B cell (primary cell): ENCODE data around the gene POLR1B. TPM values are rescaled to one million over a fixed set of nuclear protein-coding genes. Genes with fewer than 3 reads are reported as not detected.

Experiments
- ATAC-seq: fragments of 200-7000 bp; cut with Tn5 transposase; one replicate; pipeline ENCODE4 v1.10.0; 2021; ENCODE audit warnings: low read depth, mild to moderate bottlenecking, moderate number of reproducible peaks, moderate library complexity
- CTCF ChIA-PET: fragments of 350-600 bp; sonication (Branson Sonifier 250); formaldehyde crosslinking; loops from one replicate; lab custom pipeline; 2021; ENCODE audit warnings: antibody characterized with exemption, inconsistent platforms; lab: Charles Lee
- POLR2A ChIA-PET: fragments of 350-600 bp; sonication (Branson Sonifier 250); formaldehyde crosslinking; loops from one replicate; lab custom pipeline; 2021; ENCODE audit warnings: antibody characterized with exemption; lab: Charles Lee
- DNase-seq: peaks from one replicate; pipeline ENCODE4 v3.0.0; 2013
- H2AFZ ChIP-seq: 2 replicates; pipeline ENCODE4 v1.6.1; 2012; ENCODE audit warnings: mild to moderate bottlenecking, low read depth, low read length; ENCODE audit not compliant: insufficient read depth, poor library complexity, severe bottlenecking
- H3K27ac ChIP-seq, 2 donors: 1 replicate in 1 of 2; 2 replicates in 1 of 2; pipeline ENCODE4 v1.5.1; 2012 to 2013; ENCODE audit warnings: low read length in 2 of 2, mild to moderate bottlenecking in 2 of 2, moderate library complexity in 1 of 2
- H3K27me3 ChIP-seq, 4 experiments: fragments of 200-600 bp in 1 of 4; sonication (generic) in 1 of 4; replicated peaks in 1 of 4; 1 replicate in 2 of 4; 2 replicates in 2 of 4; pipeline versions ENCODE4 v1.6.1 to v1.7.0; 2013 to 2016; ENCODE audit warnings: low read length in 3 of 4, mild to moderate bottlenecking in 2 of 4, mixed read lengths in 1 of 4, moderate library complexity in 1 of 4; ENCODE audit not compliant: insufficient read depth in 4 of 4, control insufficient read depth in 3 of 4; ENCODE audit errors: control extremely low read depth in 1 of 4
- H3K36me3 ChIP-seq, 2 experiments: replicated peaks in 1 of 2; 1 replicate in 1 of 2; 2 replicates in 1 of 2; pipeline versions ENCODE4 v1.6.1 to v1.7.1; 2013; ENCODE audit warnings: low read length in 1 of 2; ENCODE audit not compliant: insufficient read depth in 2 of 2, control insufficient read depth in 1 of 2; ENCODE audit errors: control extremely low read depth in 1 of 2, extremely low read depth in 1 of 2
- H3K4me1 ChIP-seq, 2 donors: fragments of 200-600 bp in 1 of 2; sonication (generic) in 1 of 2; 1 replicate in 1 of 2; 2 replicates in 1 of 2; pipeline versions ENCODE4 v1.5.1 to v1.6.1; 2013 to 2017; ENCODE audit warnings: low read length in 2 of 2; ENCODE audit not compliant: control insufficient read depth in 2 of 2, insufficient read depth in 2 of 2
- H3K4me2 ChIP-seq: replicated peaks from 2 replicates; pipeline ENCODE3; 2012; ENCODE audit warnings: mild to moderate bottlenecking, low read depth, low read length; ENCODE audit not compliant: poor library complexity, severe bottlenecking
- H3K4me3 ChIP-seq, 5 experiments: fragments of 200-600 bp in 1 of 5; sonication (generic) in 1 of 5; 1 replicate in 3 of 5; 2 replicates in 2 of 5; pipeline versions ENCODE4 v1.5.1 to v1.7.0; 2011 to 2016; ENCODE audit warnings: low read length in 4 of 5, mild to moderate bottlenecking in 4 of 5, low read depth in 2 of 5, control low read depth in 1 of 5, moderate library complexity in 1 of 5; ENCODE audit not compliant: insufficient read depth in 1 of 5; ENCODE audit errors: control extremely low read depth in 1 of 5, extremely low read depth in 1 of 5
- H3K79me2 ChIP-seq: fragments of 200-600 bp; sonication (generic); one replicate; pipeline ENCODE4 v1.6.0; 2016; ENCODE audit warnings: low read length; ENCODE audit not compliant: control insufficient read depth, insufficient read depth
- H3K9ac ChIP-seq: fragments of 200-600 bp; sonication (generic); 2 replicates; pipeline ENCODE4 v1.6.1; 2017; ENCODE audit warnings: mild to moderate bottlenecking, low read length, moderate library complexity
- H3K9me3 ChIP-seq, 3 donors: one replicate each; pipeline versions ENCODE4 v1.6.1 to v1.7.1; 2013; ENCODE audit warnings: low read length in 2 of 3; ENCODE audit not compliant: control insufficient read depth in 2 of 3, insufficient read depth in 1 of 3; ENCODE audit errors: control extremely low read depth in 1 of 3
- H4K20me1 ChIP-seq: 2 replicates; pipeline ENCODE4 v1.6.0; 2012; ENCODE audit warnings: mild to moderate bottlenecking, low read length; ENCODE audit not compliant: insufficient read depth, control insufficient read depth, poor library complexity, severe bottlenecking
- H3K27ac Mint-ChIP-seq: one replicate; pipeline ENCODE4 v1.8.0; 2021; ENCODE audit warnings: mixed read lengths
- H3K27me3 Mint-ChIP-seq: one replicate; pipeline ENCODE4 v1.8.0; 2021; ENCODE audit warnings: mixed read lengths
- H3K4me1 Mint-ChIP-seq: one replicate; pipeline ENCODE4 v1.8.0; 2021; ENCODE audit warnings: mixed read lengths
- H3K4me3 Mint-ChIP-seq: one replicate; pipeline ENCODE4 v1.8.0; 2021; ENCODE audit warnings: mixed read lengths
- H3K9me3 Mint-ChIP-seq: one replicate; pipeline ENCODE4 v1.8.0; 2022; ENCODE audit warnings: mixed read lengths; ENCODE audit not compliant: insufficient read depth
- EZH2 ChIP-seq: IDR thresholded peaks from 2 replicates; pipeline ENCODE4 v1.6.1; 2012; ENCODE audit warnings: borderline replicate concordance, low read depth, mild to moderate bottlenecking, moderate library complexity, low read length; ENCODE audit not compliant: insufficient read depth, poor library complexity, severe bottlenecking
- WGBS: methylation state at CpG from one replicate; pipeline ENCODE4 v1.1.5; 2013; ENCODE audit warnings: missing lambda C conversion rate; ENCODE audit not compliant: insufficient coverage; 5-methylcytosine and 5-hydroxymethylcytosine counted together
- intact Hi-C: fragments of 100-400 bp; cut with micrococcal nuclease; formaldehyde crosslinking; loops from one replicate; pipeline ENCODE4 v1.10.0; 2022
- polyA plus RNA-seq: library from polyadenylated mRNA; depleted of rRNA; stranded (reverse); fragments of >200 nt; gene quantifications from 2 replicates; pipeline ENCODE4 v1.2.3, GENCODE V29; 2012
- total RNA-seq, 2 donors: library from RNA; stranded (reverse); fragments of 120-200 nt in 1 of 2; gene quantifications; 1 replicate in 1 of 2; 2 replicates in 1 of 2; pipeline versions ENCODE4 v1.2.3 to v1.2.4, GENCODE V29; 2013 to 2022
- TF ChIP-seq, protein P1 (sequence below): fragments of 200-600 bp; IDR thresholded peaks from one replicate; pipeline ENCODE4 v1.8.0; 2022; ENCODE audit warnings: antibody characterized with exemption, mild to moderate bottlenecking

POLR1B gene
- total and polyA plus RNA-seq, 2 donors (not counting 1 experiment from before 2014, with no cell fraction given): 7.0 to 32.5 TPM

DNA sequence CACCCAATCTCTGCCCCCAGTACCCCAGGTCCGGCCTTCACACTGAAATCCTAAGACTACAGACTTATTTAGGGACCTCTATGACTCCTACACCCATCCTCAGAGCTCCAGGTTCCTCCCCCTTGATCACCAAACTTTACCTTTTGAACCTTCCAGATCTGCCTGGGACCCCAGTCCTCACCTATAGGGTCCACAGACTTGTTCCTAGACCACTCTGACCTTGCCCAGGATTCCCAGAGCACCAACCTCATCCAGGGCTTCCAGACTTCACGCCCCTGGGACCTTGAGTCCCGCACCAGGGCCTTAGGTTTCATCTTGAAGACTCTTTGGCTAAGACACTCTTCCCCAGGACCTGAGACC, 42.6 kb downstream of the POLR1B start:
- Histone ChIP-seq H2AFZ (peak overlapping the region; percentile 96), H3K4me3 (peak overlapping the region; percentile 70 to 94 (median 74)), H3K79me2 (no peaks in the 10 kb centered on the region), H3K27ac (peak overlapping the region; percentile 83 to 87), H4K20me1 (no peaks in the 10 kb centered on the region), H3K9me3 (peaks cover 0 to 11% (median 0%) of the 10 kb centered on the region in 3 donors), H3K4me1 (peaks cover 13 to 25% of the 10 kb centered on the region in 2 donors), H3K36me3 (peaks cover 0 to 24% of the 10 kb centered on the region in 2 experiments), H3K4me2 (peak overlapping the region; percentile 80), H3K9ac (peak overlapping the region; percentile 77), H3K27me3 (no peaks in the 10 kb centered on the region)
- DNase-seq: no peak
- TF ChIP-seq, protein P1, sequence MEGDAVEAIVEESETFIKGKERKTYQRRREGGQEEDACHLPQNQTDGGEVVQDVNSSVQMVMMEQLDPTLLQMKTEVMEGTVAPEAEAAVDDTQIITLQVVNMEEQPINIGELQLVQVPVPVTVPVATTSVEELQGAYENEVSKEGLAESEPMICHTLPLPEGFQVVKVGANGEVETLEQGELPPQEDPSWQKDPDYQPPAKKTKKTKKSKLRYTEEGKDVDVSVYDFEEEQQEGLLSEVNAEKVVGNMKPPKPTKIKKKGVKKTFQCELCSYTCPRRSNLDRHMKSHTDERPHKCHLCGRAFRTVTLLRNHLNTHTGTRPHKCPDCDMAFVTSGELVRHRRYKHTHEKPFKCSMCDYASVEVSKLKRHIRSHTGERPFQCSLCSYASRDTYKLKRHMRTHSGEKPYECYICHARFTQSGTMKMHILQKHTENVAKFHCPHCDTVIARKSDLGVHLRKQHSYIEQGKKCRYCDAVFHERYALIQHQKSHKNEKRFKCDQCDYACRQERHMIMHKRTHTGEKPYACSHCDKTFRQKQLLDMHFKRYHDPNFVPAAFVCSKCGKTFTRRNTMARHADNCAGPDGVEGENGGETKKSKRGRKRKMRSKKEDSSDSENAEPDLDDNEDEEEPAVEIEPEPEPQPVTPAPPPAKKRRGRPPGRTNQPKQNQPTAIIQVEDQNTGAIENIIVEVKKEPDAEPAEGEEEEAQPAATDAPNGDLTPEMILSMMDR: no peak
- TF ChIP-seq EZH2: no peak
- POLR2A ChIA-PET: interaction anchor here (0.8 to 1.5 kb wide), 2 partner anchors 60 to 330 kb away, joined by 3 to 4 read pairs; no protein-coding TSS in a partner anchor
- ATAC-seq: no peak
- no peaks in the 10 kb centered on the region for H3K27me3 Mint-ChIP-seq
- H3K27ac Mint-ChIP-seq: peak overlapping the region; percentile 98
- H3K4me3 Mint-ChIP-seq: peak overlapping the region; percentile 97
- peaks cover 30% of the 10 kb centered on the region for H3K4me1 Mint-ChIP-seq
- no peaks in the 10 kb centered on the region for H3K9me3 Mint-ChIP-seq
- CTCF ChIA-PET: interaction anchor here (1.0 to 2.7 kb wide), 8 partner anchors 13 to 142 kb away, joined by 3 to 11 read pairs (median 4); partner anchors contain the start of gene POLR1B
- intact Hi-C loops: loop anchor here (1.0 to 5.0 kb wide), 9 partner anchors 43 to 703 kb away; partner anchors contain the start of genes ANAPC1, CKAP2L, POLR1B and SLC20A1
- 61% methylated on average over 3 of the region's 3 CpGs for WGBS

DNA sequence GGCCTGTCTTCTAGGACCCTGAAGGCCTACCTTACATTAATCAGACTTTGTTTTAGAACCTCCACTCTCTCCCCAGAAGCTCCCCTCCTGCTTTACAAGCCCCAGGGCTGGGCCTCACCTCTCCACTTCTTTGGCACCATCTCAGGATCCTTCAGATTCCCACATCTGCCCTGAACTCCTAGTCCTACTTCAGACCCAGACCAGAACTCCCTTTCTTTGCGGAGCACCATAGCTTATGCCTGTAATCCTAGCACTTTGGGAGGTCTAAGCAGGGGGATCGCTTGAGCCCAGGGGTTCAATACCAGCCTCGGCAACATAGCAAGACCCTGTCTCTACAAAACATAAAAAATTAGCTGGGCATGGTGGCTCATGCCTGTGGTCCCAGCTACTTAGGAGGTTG, 43.1 kb downstream of the POLR1B start:
- H4K20me1 ChIP-seq: no peaks in the 10 kb centered on the region
- 100% methylated on average over 2 of the region's 3 CpGs for WGBS
- no peaks in the 10 kb centered on the region for H3K79me2 ChIP-seq
- Mint-ChIP-seq H3K4me3 (peak overlapping the region; percentile 97), H3K27ac (peak overlapping the region; percentile 98), H3K4me1 (peaks cover 30% of the 10 kb centered on the region), H3K27me3 (no peaks in the 10 kb centered on the region), H3K9me3 (no peaks in the 10 kb centered on the region)
- H3K4me3 ChIP-seq: peak overlapping the region in 3 of 5 experiments; percentile 70 to 94 (median 72)
- H3K27ac ChIP-seq: peak overlapping the region; percentile 83 to 87
- intact Hi-C loops: loop anchor here (2.0 kb wide), 2 partner anchors 309 to 531 kb away; partner anchors contain the start of gene TMEM87B
- peak overlapping the region; percentile 96 for H2AFZ ChIP-seq
- no peaks in the 10 kb centered on the region for H3K27me3 ChIP-seq
- TF ChIP-seq, protein P1: no peak
- no peak for TF ChIP-seq EZH2
- peaks cover 0 to 11% (median 0%) of the 10 kb centered on the region in 3 donors for H3K9me3 ChIP-seq
- ATAC-seq: no peak
- peak overlapping the region; percentile 80 for H3K4me2 ChIP-seq
- POLR2A ChIA-PET: interaction anchor here (1.5 kb wide), 1 partner anchor 60 kb away, joined by 4 read pairs; no protein-coding TSS in a partner anchor
- H3K9ac ChIP-seq: peak overlapping the region; percentile 77
- H3K36me3 ChIP-seq: peaks cover 2 to 26% of the 10 kb centered on the region in 2 experiments
- CTCF ChIA-PET: interaction anchor here (1.0 to 2.7 kb wide), 4 partner anchors 13 to 107 kb away, joined by 3 to 11 read pairs (median 4); no protein-coding TSS in a partner anchor
- H3K4me1 ChIP-seq: peaks cover 13 to 25% of the 10 kb centered on the region in 2 donors
- no peak for DNase-seq
